ENCODE measurements around the gene INPP5D.

DNA sequence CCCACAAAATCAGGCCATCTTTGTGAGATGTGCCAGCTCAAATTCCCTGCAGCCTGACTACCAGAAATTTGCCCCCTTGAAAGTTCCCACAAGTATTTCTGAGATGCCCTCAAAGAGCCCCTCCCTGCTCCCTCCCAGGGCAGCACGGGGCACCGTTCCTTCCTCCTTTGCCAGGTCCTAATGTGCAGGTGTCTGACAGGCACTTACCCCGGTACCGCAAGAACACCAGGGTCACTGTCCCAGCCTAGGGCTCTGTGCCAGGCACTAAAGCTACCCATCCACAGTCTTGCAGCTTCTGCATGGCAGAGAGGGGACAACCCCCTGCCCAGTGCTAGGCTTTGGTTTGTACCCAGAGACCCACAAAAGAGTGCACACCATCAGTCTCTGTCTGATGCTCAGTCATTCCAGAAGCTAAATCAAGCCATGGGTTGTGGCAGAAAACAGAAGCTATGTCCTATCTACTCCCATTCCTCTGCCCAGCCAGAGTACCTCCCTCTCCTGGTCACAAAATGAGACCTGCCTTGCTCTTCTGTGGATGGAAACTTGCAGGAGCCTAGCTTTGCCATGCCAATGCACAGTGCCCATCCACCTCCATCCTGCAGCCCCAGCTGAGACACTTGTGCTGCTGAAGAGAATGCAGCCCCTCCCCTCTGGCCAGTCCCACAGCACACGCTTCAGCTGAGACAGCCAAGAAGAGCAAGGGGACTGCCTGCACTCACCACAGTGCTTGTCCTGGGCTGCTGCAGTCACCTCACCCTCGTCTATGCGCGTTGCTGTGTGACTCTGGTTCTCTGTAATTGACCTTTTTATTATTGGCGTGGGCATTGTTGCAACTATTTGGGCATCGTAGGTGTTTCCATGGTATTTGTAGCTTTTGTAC lies 48.7 kb downstream of the INPP5D start:
- TF ChIP-seq RXRA (IDR thresholded peaks at IDR 0.05; ENCODE audit: borderline replicate concordance, low read depth) (no peak), RAD21 (IDR thresholded peaks at IDR 0.05; ENCODE audit: low read length) (no peak)
- TF ChIP-seq, protein P1, sequence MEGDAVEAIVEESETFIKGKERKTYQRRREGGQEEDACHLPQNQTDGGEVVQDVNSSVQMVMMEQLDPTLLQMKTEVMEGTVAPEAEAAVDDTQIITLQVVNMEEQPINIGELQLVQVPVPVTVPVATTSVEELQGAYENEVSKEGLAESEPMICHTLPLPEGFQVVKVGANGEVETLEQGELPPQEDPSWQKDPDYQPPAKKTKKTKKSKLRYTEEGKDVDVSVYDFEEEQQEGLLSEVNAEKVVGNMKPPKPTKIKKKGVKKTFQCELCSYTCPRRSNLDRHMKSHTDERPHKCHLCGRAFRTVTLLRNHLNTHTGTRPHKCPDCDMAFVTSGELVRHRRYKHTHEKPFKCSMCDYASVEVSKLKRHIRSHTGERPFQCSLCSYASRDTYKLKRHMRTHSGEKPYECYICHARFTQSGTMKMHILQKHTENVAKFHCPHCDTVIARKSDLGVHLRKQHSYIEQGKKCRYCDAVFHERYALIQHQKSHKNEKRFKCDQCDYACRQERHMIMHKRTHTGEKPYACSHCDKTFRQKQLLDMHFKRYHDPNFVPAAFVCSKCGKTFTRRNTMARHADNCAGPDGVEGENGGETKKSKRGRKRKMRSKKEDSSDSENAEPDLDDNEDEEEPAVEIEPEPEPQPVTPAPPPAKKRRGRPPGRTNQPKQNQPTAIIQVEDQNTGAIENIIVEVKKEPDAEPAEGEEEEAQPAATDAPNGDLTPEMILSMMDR (IDR thresholded peaks at IDR 0.05): no peak
